Stomach smooth muscle (tissue), 2 donors: ENCODE measurements around the gene TRAK1.

Experiments used
- H3K27ac ChIP-seq: one replicate; pipeline ENCODE4 v1.7.0; 2013; ENCODE audit warnings: mild to moderate bottlenecking, low read length, inconsistent platforms
- H3K27me3 ChIP-seq, 2 donors: one replicate each; pipeline ENCODE4 v1.7.0; 2013; ENCODE audit warnings: low read length in 2 of 2; ENCODE audit not compliant: insufficient read depth in 2 of 2, control insufficient read depth in 1 of 2
- H3K36me3 ChIP-seq, 2 donors: one replicate each; pipeline ENCODE4 v1.7.0; 2013; ENCODE audit warnings: low read length in 2 of 2; ENCODE audit not compliant: control insufficient read depth in 2 of 2, insufficient read depth in 2 of 2
- H3K4me1 ChIP-seq: one replicate; pipeline ENCODE4 v1.7.0; 2013; ENCODE audit warnings: low read length; ENCODE audit not compliant: control insufficient read depth, insufficient read depth
- H3K4me3 ChIP-seq, 2 donors: one replicate each; pipeline ENCODE4 v1.7.0; 2013; ENCODE audit warnings: low read length in 2 of 2
- H3K9ac ChIP-seq, 2 donors: one replicate each; pipeline ENCODE4 v1.7.0; 2013; ENCODE audit warnings: low read length in 2 of 2, mild to moderate bottlenecking in 1 of 2
- H3K9me3 ChIP-seq, 2 donors: one replicate each; pipeline ENCODE4 v1.7.0; 2013; ENCODE audit warnings: low read length in 2 of 2; ENCODE audit not compliant: control insufficient read depth in 2 of 2
- donor health status: healthy.
- donor health status: Pancreatic carcinoma.

The TRAK1 gene

GRCh38 chr3:42143440-42143839 is 52.3 kb downstream of the TRAK1 start:
- no peak overlapping the region for H3K27ac ChIP-seq

GRCh38 chr3:42144209-42144608 is 53.1 kb downstream of the TRAK1 start:
- Histone ChIP-seq H3K9me3 (no peaks in the 10 kb centered on the region), H3K9ac (no peak overlapping the region), H3K27me3 (no peaks in the 10 kb centered on the region), H3K4me3 (no peak overlapping the region), H3K27ac (no peak overlapping the region), H3K4me1 (peaks cover 5% of the 10 kb centered on the region), H3K36me3 (peaks cover 0 to 6% of the 10 kb centered on the region in 2 donors)

More at GRCh38 chr3:42143440-42143839, 52.3 kb downstream of the TRAK1 start:
- H3K4me3 ChIP-seq: no peak overlapping the region
- no peak overlapping the region for H3K9ac ChIP-seq
- peaks cover 0 to 6% of the 10 kb centered on the region in 2 donors for H3K36me3 ChIP-seq
- H3K27me3 ChIP-seq: no peaks in the 10 kb centered on the region
- peaks cover 2% of the 10 kb centered on the region for H3K4me1 ChIP-seq
- no peaks in the 10 kb centered on the region for H3K9me3 ChIP-seq

GRCh38 chr3:42148086-42148848 is 57.1 kb downstream of the TRAK1 start:
- Histone ChIP-seq H3K4me1 (peaks cover 13% of the 10 kb centered on the region), H3K9me3 (no peaks in the 10 kb centered on the region), H3K36me3 (no peaks in the 10 kb centered on the region), H3K9ac (no peak overlapping the region), H3K27ac (no peak overlapping the region), H3K27me3 (no peaks in the 10 kb centered on the region), H3K4me3 (no peak overlapping the region)

DNA sequence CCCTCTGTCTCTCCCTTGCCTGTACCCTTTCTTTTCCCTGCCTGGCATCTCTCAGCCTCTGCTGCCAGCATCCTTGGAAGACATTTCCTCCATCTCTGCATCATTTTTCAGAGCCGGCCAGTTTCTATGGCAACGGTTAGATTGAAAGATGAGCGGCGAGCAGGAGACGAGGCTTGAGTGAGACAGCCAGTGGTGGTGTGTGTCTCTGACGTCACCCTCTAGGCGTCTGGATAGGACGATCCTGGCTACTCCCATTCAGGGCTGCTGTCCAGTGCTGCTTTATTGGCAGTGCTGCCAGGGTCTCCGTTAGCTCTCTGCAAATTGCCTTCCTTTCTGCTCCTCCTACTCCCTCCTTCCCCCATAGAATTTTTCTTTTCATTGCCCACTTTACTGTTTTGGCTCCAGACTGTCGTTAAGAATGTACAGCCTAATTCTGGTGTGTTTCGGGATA is 57.9 kb downstream of the TRAK1 start:
- H3K9ac ChIP-seq: no peak overlapping the region
- no peaks in the 10 kb centered on the region for H3K36me3 ChIP-seq
- no peaks in the 10 kb centered on the region for H3K27me3 ChIP-seq
- H3K4me3 ChIP-seq: peak overlapping the region in 1 of 2 donors; percentile 57
- H3K9me3 ChIP-seq: no peaks in the 10 kb centered on the region
- H3K27ac ChIP-seq: no peak overlapping the region
- H3K4me1 ChIP-seq: peaks cover 13% of the 10 kb centered on the region

DNA sequence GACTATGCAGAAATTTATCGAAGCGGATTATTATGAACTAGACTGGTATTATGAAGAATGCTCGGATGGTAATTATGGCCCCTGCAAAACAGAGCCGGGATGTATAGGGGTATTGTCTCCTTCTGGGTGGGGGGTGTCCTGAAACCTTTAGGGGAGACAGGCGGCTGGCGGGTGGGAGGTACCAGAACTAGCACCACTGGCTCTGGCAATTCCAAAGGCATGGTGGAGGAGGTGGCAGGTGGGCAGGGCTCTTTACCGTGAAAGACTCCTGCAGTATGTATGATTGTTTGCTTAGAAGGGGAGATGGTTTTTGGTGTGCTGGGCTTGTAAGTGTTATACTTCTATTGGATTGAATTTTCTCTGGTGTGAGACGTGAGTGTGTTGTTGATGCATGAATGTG is 58.4 kb downstream of the TRAK1 start:
- no peak overlapping the region for H3K4me3 ChIP-seq
- no peak overlapping the region for H3K27ac ChIP-seq
- peaks cover 13% of the 10 kb centered on the region for H3K4me1 ChIP-seq
- H3K27me3 ChIP-seq: no peaks in the 10 kb centered on the region
- no peaks in the 10 kb centered on the region for H3K36me3 ChIP-seq
- H3K9ac ChIP-seq: no peak overlapping the region
- H3K9me3 ChIP-seq: no peaks in the 10 kb centered on the region

DNA sequence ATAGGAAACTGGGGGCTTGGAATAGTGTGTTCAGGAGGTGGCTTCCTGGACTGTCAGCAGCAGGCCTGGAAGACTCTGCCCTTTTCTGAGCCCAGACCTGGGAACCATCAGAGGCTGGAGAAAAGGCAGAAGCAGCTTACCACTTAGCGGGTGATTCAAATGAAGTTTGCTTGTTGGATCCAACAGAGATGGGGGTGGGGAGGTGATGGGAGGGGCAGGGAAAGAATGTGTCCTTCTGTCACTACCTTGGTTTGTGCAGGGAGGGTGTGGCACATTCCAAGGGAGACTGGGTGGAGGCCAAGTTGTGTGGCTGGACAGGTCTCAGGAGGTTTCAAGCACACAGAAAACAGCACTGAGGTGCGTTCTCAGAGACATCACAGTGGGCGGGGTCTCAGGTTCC is 58.8 kb downstream of the TRAK1 start:
- Histone ChIP-seq H3K27ac (no peak overlapping the region), H3K27me3 (no peaks in the 10 kb centered on the region), H3K9me3 (no peaks in the 10 kb centered on the region), H3K4me1 (peaks cover 13% of the 10 kb centered on the region), H3K36me3 (no peaks in the 10 kb centered on the region), H3K4me3 (no peak overlapping the region), H3K9ac (no peak overlapping the region)

DNA sequence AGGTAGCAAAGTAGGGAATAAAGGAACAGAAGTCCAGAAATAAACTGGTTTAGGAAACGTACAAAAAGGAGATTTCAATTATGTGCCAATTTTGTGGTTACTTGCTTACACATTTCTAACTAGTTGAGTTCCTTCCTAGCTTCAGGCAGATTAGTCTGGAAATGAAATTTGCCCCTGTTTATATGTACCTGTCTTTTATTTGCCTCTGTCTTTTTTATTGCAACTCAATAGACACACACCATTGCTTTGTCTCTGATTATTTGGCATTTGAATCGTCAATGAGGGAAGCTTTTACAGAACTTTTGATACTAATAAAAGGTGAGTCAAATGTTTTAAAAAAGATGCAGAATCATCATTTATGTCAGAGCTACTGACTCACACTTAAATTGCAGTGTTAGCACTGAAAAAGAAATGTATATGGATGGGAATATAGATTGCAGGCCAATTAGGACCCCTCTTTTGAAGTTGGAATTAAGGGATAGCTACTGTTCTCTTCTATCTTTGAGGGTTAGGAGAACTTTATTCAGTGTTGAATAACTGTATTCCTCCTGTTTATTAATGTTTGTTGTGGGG is 60.5 kb downstream of the TRAK1 start:
- no peaks in the 10 kb centered on the region for H3K36me3 ChIP-seq
- no peak overlapping the region for H3K27ac ChIP-seq
- peaks cover 13% of the 10 kb centered on the region for H3K4me1 ChIP-seq
- H3K4me3 ChIP-seq: no peak overlapping the region
- H3K9me3 ChIP-seq: no peaks in the 10 kb centered on the region
- H3K9ac ChIP-seq: no peak overlapping the region
- H3K27me3 ChIP-seq: no peaks in the 10 kb centered on the region

DNA sequence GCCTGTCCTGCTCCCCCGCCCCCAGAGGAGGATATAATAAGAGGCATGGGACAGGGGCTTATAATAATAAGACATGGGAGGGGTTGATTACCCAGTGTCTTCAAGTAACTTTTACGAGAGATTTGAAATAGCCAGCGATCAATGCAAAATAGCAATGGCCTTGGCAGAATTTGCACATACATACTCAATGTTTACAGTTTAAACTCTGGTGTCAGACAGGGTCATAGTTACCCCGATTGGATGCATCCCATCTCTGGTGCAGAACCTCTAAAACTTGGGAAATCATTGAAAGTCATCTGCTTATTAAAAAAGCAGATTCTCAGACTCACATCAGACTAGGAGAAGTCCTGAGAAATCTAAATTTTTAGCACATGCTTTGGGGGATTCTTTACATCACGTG is 61.0 kb downstream of the TRAK1 start:
- Histone ChIP-seq H3K9me3 (no peaks in the 10 kb centered on the region), H3K27me3 (no peaks in the 10 kb centered on the region), H3K9ac (no peak overlapping the region), H3K27ac (no peak overlapping the region), H3K4me3 (no peak overlapping the region), H3K4me1 (peaks cover 13% of the 10 kb centered on the region), H3K36me3 (no peaks in the 10 kb centered on the region)

DNA sequence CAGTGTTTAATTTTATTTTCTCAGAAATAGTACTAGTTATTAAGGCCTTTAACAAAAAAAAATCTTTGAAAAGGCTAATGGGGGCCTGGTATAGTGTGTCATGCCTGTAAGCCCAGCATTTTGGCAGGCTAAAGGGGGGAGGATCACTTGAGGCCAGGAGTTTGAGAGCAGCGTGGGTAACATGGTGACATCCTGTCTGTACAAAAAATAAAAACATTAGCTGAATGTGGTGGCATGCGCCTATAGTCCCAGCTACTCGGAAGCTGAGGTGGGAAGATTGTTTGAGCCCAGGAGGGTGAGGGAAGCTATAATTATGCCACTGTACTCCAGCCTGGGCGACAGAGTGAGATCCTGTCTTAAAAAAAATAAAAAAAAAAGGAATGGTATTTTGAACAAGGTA is 61.9 kb downstream of the TRAK1 start:
- H3K36me3 ChIP-seq: no peaks in the 10 kb centered on the region
- H3K9ac ChIP-seq: no peak overlapping the region
- no peak overlapping the region for H3K4me3 ChIP-seq
- no peak overlapping the region for H3K27ac ChIP-seq
- H3K4me1 ChIP-seq: peaks cover 13% of the 10 kb centered on the region
- H3K27me3 ChIP-seq: no peaks in the 10 kb centered on the region
- no peaks in the 10 kb centered on the region for H3K9me3 ChIP-seq

- Histone ChIP-seq H3K4me3 (no peak overlapping the region), H3K9me3 (no peaks in the 10 kb centered on the region), H3K9ac (no peak overlapping the region), H3K4me1 (peaks cover 9% of the 10 kb centered on the region), H3K27me3 (no peaks in the 10 kb centered on the region), H3K36me3 (no peaks in the 10 kb centered on the region), H3K27ac (no peak overlapping the region)
Observed at GRCh38 chr3:42157540-42158538, 66.7 kb downstream of the TRAK1 start.
